WTC11 (cell line): ENCODE measurements around the gene ACSL1.

Source experiments
- ATF2 ChIP-seq: sonication (generic); formaldehyde crosslinking; IDR thresholded peaks from 2 replicates; pipeline ENCODE4 v1.8.1; 2022; ENCODE audit warnings: low read depth, missing genetic modification reagents, borderline replicate concordance
- MAX ChIP-seq: sonication (generic); formaldehyde crosslinking; IDR thresholded peaks from 2 replicates; pipeline ENCODE4 v1.8.0; 2022; ENCODE audit warnings: mild to moderate bottlenecking, missing genetic modification reagents
- ZBTB21 ChIP-seq: sonication (generic); formaldehyde crosslinking; IDR thresholded peaks from 2 replicates; pipeline ENCODE4 v1.8.1; 2023; ENCODE audit warnings: mild to moderate bottlenecking, missing genetic modification reagents, borderline replicate concordance
- ZNF263 ChIP-seq: sonication (generic); formaldehyde crosslinking; IDR thresholded peaks from 2 replicates; pipeline ENCODE4 v1.8.1; 2022; ENCODE audit warnings: low read depth, mild to moderate bottlenecking, moderate library complexity, missing genetic modification reagents

- TF ChIP-seq MAX (CRISPR knock-in tag) (no peak), ZBTB21 (CRISPR knock-in tag) (no peak), ATF2 (CRISPR knock-in tag) (no peak), ZNF263 (CRISPR knock-in tag) (no peak)
These were observed 62.5 kb downstream of the ACSL1 start for GRCh38 chr4:184763150-184763780.
